ENCODE measurements around the gene UMODL1. TPM values are rescaled to one million over a fixed set of nuclear protein-coding genes. Genes with fewer than 3 reads are reported as not detected.

UMODL1 gene
- total RNA-seq, 2 experiments from 2014 or later, result 7.4 to 12.3 TPM

DNA sequence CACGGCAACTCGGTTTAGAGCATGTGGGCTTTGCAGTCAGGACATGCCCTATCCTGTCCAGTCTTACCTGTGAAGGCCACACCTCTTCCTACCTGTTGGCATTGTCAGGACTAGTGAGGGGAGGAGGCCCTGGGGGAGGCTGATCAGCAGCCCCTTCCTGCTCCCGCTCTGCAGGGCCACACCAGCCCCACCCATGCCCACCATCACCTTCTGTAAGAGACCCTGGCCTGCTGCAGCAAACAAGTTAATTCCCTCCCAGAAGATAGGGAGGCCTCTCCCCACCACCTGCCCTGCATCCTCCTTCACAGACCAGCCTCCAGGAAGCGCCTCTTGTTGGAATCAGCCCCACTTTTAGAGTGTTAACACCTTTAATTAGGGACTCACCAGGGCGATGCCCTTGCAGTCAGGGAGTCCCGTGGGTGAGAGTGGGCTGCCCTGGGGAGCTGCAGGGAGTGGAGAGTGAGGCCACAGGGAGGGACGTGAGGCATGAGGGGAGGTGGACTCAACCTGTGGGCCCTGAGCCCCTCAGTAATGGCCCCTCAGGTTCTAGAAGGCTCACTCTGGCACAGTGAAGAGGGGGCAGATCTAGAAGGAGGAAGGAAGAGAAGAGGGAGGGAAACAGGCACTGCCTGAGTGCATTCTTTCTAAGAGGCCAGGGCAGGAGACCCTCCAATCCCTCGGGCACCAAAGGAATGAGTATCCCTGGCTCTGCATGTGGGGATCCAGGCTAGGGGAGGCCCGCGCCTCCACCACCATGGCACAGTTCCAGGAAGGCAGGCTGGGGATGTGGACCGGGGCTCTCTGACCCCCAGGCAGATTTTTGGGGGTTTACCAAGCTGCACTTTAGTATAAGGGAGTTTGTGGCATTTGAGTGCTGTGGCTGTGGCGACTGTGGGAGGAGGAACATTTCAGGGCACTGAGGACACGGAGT, 8.2 kb downstream of the UMODL1 start:
- Histone ChIP-seq H3K4me1 (ENCODE audit: insufficient read depth, low read length, poor library complexity, severe bottlenecking) (peaks cover 43% of the 10 kb centered on the region), H3K4me3 (ENCODE audit: low read depth, low read length, poor library complexity, severe bottlenecking) (no peak overlapping the region), H3K9me3 (ENCODE audit: low read length) (no peaks in the 10 kb centered on the region), H3K9me2 (ENCODE audit: insufficient read depth, low read length) (no peaks in the 10 kb centered on the region), H3K36me3 (ENCODE audit: insufficient read depth, low read length) (no peaks in the 10 kb centered on the region), H3K4me2 (ENCODE audit: low read length) (peak overlapping the region; percentile 10; the same call in 1 of the 2 replicates), H3K79me2 (ENCODE audit: insufficient read depth, low read depth, low read length) (no peaks in the 10 kb centered on the region), H2AFZ (ENCODE audit: low read length) (no peak overlapping the region), H3K27ac (ENCODE audit: low read depth, low read length, poor library complexity, severe bottlenecking) (no peak overlapping the region), H4K20me1 (ENCODE audit: insufficient read depth, low read length) (no peaks in the 10 kb centered on the region)
- CTCF ChIA-PET (ENCODE audit: unreplicated experiment), result no interaction called here
- TF ChIP-seq EZH2phosphoT487 (IDR thresholded peaks at IDR 0.05; ENCODE audit: borderline replicate concordance, low read depth, low read length), result no peak
- TF ChIP-seq, protein P1, sequence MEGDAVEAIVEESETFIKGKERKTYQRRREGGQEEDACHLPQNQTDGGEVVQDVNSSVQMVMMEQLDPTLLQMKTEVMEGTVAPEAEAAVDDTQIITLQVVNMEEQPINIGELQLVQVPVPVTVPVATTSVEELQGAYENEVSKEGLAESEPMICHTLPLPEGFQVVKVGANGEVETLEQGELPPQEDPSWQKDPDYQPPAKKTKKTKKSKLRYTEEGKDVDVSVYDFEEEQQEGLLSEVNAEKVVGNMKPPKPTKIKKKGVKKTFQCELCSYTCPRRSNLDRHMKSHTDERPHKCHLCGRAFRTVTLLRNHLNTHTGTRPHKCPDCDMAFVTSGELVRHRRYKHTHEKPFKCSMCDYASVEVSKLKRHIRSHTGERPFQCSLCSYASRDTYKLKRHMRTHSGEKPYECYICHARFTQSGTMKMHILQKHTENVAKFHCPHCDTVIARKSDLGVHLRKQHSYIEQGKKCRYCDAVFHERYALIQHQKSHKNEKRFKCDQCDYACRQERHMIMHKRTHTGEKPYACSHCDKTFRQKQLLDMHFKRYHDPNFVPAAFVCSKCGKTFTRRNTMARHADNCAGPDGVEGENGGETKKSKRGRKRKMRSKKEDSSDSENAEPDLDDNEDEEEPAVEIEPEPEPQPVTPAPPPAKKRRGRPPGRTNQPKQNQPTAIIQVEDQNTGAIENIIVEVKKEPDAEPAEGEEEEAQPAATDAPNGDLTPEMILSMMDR (conservative IDR thresholded peaks at IDR 0.05; ENCODE audit: low read length), result no peak
- intact Hi-C loops (cut with micrococcal nuclease; ENCODE audit: unreplicated experiment), result no loop called here
- POLR2A ChIA-PET, result interaction anchor here (1.0 kb wide), 1 partner anchor 21 kb away, joined by 3 read pairs; no protein-coding TSS in a partner anchor
- BruUV-seq (replicated peaks), result no TSS peak
- no peak for DNase-seq (ENCODE audit: low spot score)

DNA sequence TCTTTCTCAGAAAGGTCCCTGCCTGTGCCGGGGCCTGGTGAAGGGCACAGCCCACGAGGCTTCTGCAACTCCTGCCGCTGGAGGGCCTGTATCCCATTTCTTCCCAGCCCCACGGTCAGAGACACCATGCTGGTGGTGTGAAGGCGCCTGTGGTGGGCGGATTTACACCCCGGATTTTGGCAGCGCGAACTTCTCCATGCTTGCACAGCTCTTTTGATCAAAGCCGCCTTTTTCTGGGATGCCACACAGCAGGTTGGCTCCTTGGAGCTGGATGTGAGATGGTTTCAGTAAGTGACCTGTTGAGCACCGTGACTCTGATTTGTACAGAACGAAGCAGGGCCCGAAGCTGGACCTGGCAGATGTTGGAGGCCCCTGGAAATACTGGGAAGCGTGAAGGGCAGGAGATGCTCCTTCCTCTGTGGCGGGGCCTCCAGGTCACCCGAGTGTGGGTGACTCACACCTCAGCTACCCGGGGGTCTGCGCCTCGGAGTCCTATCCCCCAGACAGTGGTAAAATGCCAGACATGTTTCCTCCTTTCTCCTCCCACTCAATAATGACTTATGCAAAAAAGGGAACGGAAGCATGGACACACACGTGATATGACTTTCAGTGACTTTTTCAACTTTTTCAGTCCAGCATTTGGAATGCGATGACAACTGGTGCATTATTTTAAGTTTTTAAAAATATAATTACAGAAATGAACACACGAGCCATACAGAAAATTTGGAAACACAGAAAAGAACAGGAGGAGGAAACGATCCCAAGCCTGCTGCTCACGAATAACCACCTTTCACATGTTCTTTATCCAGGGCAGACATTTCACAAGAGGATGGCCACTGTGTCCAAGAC, 9.0 kb downstream of the UMODL1 start:
- DNase-seq (ENCODE audit: low spot score), result no peak
- peaks cover 45% of the 10 kb centered on the region for H3K4me1 ChIP-seq (ENCODE audit: insufficient read depth, low read length, poor library complexity, severe bottlenecking)
- H3K79me2 ChIP-seq (ENCODE audit: insufficient read depth, low read depth, low read length), result no peaks in the 10 kb centered on the region
- no peaks in the 10 kb centered on the region for H3K9me2 ChIP-seq (ENCODE audit: insufficient read depth, low read length)
- no peaks in the 10 kb centered on the region for H3K36me3 ChIP-seq (ENCODE audit: insufficient read depth, low read length)
- POLR2A ChIA-PET, result interaction anchor here (1.0 kb wide), 1 partner anchor 20 kb away, joined by 3 read pairs; no protein-coding TSS in a partner anchor
- no peak overlapping the region for H3K4me3 ChIP-seq (ENCODE audit: low read depth, low read length, poor library complexity, severe bottlenecking)
- no peak overlapping the region for H3K27ac ChIP-seq (ENCODE audit: low read depth, low read length, poor library complexity, severe bottlenecking)
- TF ChIP-seq, protein P1 (conservative IDR thresholded peaks at IDR 0.05; ENCODE audit: low read length), result no peak
- TF ChIP-seq EZH2phosphoT487 (IDR thresholded peaks at IDR 0.05; ENCODE audit: borderline replicate concordance, low read depth, low read length), result no peak
- H4K20me1 ChIP-seq (ENCODE audit: insufficient read depth, low read length), result no peaks in the 10 kb centered on the region
- H2AFZ ChIP-seq (ENCODE audit: low read length), result no peak overlapping the region
- H3K9me3 ChIP-seq (ENCODE audit: low read length), result no peaks in the 10 kb centered on the region
- intact Hi-C loops (cut with micrococcal nuclease; ENCODE audit: unreplicated experiment), result no loop called here
- no TSS peak for BruUV-seq (replicated peaks)
- no peak overlapping the region for H3K4me2 ChIP-seq (ENCODE audit: low read length)
- CTCF ChIA-PET (ENCODE audit: unreplicated experiment), result no interaction called here

All from OCI-LY7 (cell line).